NCI-H82 (cell line): ENCODE results near the gene ZNF827.
"Not testable (repeated sequence)": the region's sequence is repeated elsewhere in the genome, so short reads cannot be mapped to it uniquely, and the experiment has no call there.

Experiments
- DNase-seq: peaks from one replicate; lab custom pipeline; 2025; lab: John Stamatoyannopoulos, UW

Gene ZNF827

GRCh38 chr4:145866991-145867390, 71.6 kb downstream of the ZNF827 start:
- DNase-seq = no peak

GRCh38 chr4:145865274-145865941, 73.2 kb downstream of the ZNF827 start:
- DNase-seq = no peak

GRCh38 chr4:145863191-145863590, 75.4 kb downstream of the ZNF827 start:
- DNase-seq = no peak

- DNase-seq = no peak
Observed at GRCh38 chr4:145861336-145862318, 77.0 kb downstream of the ZNF827 start.

- no peak for DNase-seq
Observed at GRCh38 chr4:145860897-145861296, 77.7 kb downstream of the ZNF827 start.

GRCh38 chr4:145860446-145860845, 78.2 kb downstream of the ZNF827 start:
- DNase-seq = no peak

GRCh38 chr4:145859926-145860325, 78.7 kb downstream of the ZNF827 start:
- no peak for DNase-seq

- no peak for DNase-seq
Observed at GRCh38 chr4:145859426-145859825, 79.2 kb downstream of the ZNF827 start.

GRCh38 chr4:145852256-145852839, 86.3 kb downstream of the ZNF827 start:
- DNase-seq = no peak

- DNase-seq = no peak
Observed at GRCh38 chr4:145851511-145852201, 87.0 kb downstream of the ZNF827 start.

GRCh38 chr4:145847764-145848163, 90.9 kb downstream of the ZNF827 start:
- no peak for DNase-seq

- DNase-seq = no peak
Observed at GRCh38 chr4:145845118-145845517, 93.5 kb downstream of the ZNF827 start.

- DNase-seq = no peak
Observed at GRCh38 chr4:145843639-145844038, 95.0 kb downstream of the ZNF827 start.

GRCh38 chr4:145843148-145843547, 95.5 kb downstream of the ZNF827 start:
- DNase-seq = no peak

GRCh38 chr4:145842224-145842887, 96.3 kb downstream of the ZNF827 start:
- no peak for DNase-seq

- no peak for DNase-seq
Observed at GRCh38 chr4:145840801-145841200, 97.8 kb downstream of the ZNF827 start.

GRCh38 chr4:145840162-145840768, 98.4 kb downstream of the ZNF827 start:
- DNase-seq = peak; percentile 67

GRCh38 chr4:145839151-145839550, 99.5 kb downstream of the ZNF827 start:
- no peak for DNase-seq

- not testable (repeated sequence) for DNase-seq
Observed at GRCh38 chr4:145832384-145832783, 106.2 kb downstream of the ZNF827 start.

- DNase-seq = no peak
Observed at GRCh38 chr4:145830699-145831098, 107.9 kb downstream of the ZNF827 start.
